Cardiac muscle cell (in vitro differentiated cells and primary cell): ENCODE data around the gene PCDHA4. TPM values are rescaled to one million over a fixed set of nuclear protein-coding genes. Genes with fewer than 3 reads are reported as not detected.
"Not testable (repeated sequence)": the region's sequence is repeated elsewhere in the genome, so short reads cannot be mapped to it uniquely, and the experiment has no call there.

Experiments used
- DNase-seq, 2 donors: peaks; one replicate each; pipeline versions ENCODE4 v3.0.0 to v3.0.0-alpha.2; 2010 to 2017; ENCODE audit warnings: low read depth in 1 of 2, low spot score in 1 of 2
- H3K27ac ChIP-seq: fragments of 200-600 bp; sonication (generic); 2 replicates; pipeline ENCODE4 v1.5.1; 2016
- H3K27me3 ChIP-seq: fragments of 200-600 bp; sonication (generic); 2 replicates; pipeline ENCODE4 v1.6.0; 2016; ENCODE audit warnings: control low read depth
- H3K36me3 ChIP-seq: fragments of 200-600 bp; sonication (generic); 2 replicates; pipeline ENCODE4 v1.5.1; 2016; ENCODE audit warnings: control low read depth
- H3K4me1 ChIP-seq: fragments of 200-600 bp; sonication (generic); 2 replicates; pipeline ENCODE4 v1.8.1; 2017; ENCODE audit warnings: low read depth, mild to moderate bottlenecking, mixed run types
- H3K4me3 ChIP-seq: fragments of 200-600 bp; sonication (generic); 2 replicates; pipeline ENCODE4 v1.5.1; 2016; ENCODE audit warnings: mild to moderate bottlenecking
- H3K9me3 ChIP-seq: fragments of 200-600 bp; sonication (generic); 2 replicates; pipeline ENCODE4 v1.5.1; 2017; ENCODE audit warnings: low read depth, mild to moderate bottlenecking, control low read depth
- polyA plus RNA-seq: library from polyadenylated mRNA; unstranded; fragments of >200 nt; fragmentation: Nextera tagmentation; extraction: Ambion mirVana; gene quantifications from 2 replicates; pipeline ENCODE4 v1.2.1, GENCODE V29; 2016
- total RNA-seq: library from RNA; depleted of rRNA; stranded (reverse); fragments of >200 nt; gene quantifications from 2 replicates; pipeline ENCODE4 v1.2.3, GENCODE V29; 2016
- TF ChIP-seq, protein P1 (sequence below): IDR thresholded peaks from 2 replicates; pipeline ENCODE4 v1.5.1; 2012; ENCODE audit warnings: low read depth, mild to moderate bottlenecking, low read length

The PCDHA4 gene
- total and polyA plus RNA-seq, 2 experiments from 2014 or later = 6.1 to 14.2 TPM

DNA sequence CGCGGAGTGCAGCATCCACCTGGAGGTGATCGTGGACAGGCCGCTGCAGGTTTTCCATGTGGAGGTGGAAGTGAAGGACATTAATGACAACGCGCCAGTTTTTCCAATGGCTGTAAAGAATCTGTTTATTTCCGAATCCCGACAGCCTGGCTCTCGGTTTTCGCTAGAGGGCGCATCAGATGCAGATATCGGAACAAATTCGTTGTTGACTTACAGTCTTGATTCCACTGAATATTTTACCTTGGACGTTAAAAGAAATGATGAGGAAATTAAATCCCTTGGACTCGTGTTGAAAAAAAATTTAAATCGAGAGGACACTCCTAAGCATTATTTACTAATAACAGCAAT is 5.4 kb upstream of the PCDHA4 start:
- peaks cover 5% of the 10 kb centered on the region for H3K36me3 ChIP-seq

DNA sequence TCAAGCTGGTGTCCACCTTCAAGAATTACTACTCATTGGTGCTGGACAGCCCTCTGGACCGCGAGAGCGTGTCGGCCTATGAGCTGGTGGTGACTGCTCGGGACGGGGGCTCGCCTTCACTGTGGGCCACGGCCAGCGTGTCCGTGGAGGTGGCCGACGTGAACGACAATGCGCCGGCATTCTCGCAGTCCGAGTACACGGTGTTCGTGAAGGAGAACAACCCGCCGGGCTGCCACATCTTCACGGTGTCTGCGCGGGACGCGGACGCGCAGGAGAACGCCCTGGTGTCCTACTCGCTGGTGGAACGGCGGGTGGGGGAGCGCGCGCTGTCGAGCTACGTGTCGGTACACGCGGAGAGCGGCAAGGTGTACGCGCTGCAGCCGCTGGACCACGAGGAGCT is 4.5 kb upstream of the PCDHA4 start:
- not testable (repeated sequence) for DNase-seq, H3K27me3 ChIP-seq, H3K36me3 ChIP-seq, H3K4me1 ChIP-seq, H3K4me3 ChIP-seq, H3K27ac ChIP-seq, H3K9me3 ChIP-seq

More for the DNA sequence above, 5.4 kb upstream of the PCDHA4 start:
- Histone ChIP-seq H3K4me1 (no peaks in the 10 kb centered on the region), H3K27me3 (no peaks in the 10 kb centered on the region), H3K9me3 (peaks cover 3% of the 10 kb centered on the region), H3K4me3 (no peak overlapping the region), H3K27ac (no peak overlapping the region)
- TF ChIP-seq, protein P1, sequence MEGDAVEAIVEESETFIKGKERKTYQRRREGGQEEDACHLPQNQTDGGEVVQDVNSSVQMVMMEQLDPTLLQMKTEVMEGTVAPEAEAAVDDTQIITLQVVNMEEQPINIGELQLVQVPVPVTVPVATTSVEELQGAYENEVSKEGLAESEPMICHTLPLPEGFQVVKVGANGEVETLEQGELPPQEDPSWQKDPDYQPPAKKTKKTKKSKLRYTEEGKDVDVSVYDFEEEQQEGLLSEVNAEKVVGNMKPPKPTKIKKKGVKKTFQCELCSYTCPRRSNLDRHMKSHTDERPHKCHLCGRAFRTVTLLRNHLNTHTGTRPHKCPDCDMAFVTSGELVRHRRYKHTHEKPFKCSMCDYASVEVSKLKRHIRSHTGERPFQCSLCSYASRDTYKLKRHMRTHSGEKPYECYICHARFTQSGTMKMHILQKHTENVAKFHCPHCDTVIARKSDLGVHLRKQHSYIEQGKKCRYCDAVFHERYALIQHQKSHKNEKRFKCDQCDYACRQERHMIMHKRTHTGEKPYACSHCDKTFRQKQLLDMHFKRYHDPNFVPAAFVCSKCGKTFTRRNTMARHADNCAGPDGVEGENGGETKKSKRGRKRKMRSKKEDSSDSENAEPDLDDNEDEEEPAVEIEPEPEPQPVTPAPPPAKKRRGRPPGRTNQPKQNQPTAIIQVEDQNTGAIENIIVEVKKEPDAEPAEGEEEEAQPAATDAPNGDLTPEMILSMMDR = peak; percentile 22
- DNase-seq = no peak

DNA sequence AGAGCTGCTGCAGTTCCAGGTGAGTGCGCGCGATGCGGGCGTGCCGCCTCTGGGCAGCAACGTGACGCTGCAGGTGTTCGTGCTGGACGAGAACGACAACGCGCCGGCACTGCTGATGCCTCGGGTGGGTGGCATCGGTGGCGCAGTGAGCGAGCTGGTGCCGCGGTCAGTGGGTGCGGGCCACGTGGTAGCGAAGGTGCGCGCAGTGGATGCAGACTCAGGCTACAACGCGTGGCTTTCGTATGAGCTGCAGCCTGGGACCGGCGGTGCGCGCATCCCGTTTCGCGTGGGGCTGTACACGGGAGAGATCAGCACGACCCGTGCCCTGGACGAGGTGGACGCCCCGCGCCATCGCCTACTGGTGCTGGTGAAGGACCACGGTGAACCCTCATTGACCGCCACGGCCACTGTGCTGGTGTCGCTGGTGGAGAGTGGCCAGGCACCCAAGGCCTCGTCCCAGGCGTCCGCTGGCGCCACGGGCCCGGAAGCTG is 4.0 kb upstream of the PCDHA4 start:
- Histone ChIP-seq H3K4me1 (no peaks in the 10 kb centered on the region), H3K27ac (no peak overlapping the region), H3K27me3 (no peaks in the 10 kb centered on the region), H3K36me3 (peaks cover 5% of the 10 kb centered on the region), H3K4me3 (no peak overlapping the region), H3K9me3 (peaks cover 3% of the 10 kb centered on the region)
- DNase-seq = no peak
- TF ChIP-seq, protein P1 = no peak

DNA sequence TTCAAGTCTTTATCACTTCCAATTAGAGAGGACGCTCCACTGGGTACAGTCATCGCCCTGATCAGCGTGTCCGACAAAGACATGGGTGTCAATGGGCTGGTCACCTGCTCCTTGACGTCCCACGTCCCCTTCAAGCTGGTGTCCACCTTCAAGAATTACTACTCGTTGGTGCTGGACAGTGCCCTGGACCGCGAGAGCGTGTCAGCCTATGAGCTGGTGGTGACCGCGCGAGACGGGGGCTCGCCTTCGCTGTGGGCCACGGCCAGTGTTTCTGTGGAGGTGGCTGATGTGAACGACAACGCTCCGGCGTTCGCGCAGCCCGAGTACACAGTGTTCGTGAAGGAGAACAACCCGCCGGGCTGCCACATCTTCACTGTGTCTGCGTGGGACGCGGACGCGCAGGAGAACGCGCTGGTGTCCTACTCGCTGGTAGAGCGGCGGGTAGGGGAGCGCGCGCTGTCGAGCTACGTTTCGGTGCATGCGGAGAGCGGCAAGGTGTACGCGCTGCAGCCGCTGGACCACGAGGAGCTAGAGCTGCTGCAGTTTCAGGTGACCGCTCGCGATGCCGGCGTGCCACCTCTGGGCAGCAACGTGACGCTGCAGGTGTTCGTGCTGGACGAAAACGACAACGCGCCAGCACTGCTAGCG is 1.5 kb downstream of the PCDHA4 start:
- not testable (repeated sequence) for H3K27me3 ChIP-seq, H3K4me3 ChIP-seq, H3K36me3 ChIP-seq, DNase-seq, H3K9me3 ChIP-seq, H3K27ac ChIP-seq, H3K4me1 ChIP-seq

DNA sequence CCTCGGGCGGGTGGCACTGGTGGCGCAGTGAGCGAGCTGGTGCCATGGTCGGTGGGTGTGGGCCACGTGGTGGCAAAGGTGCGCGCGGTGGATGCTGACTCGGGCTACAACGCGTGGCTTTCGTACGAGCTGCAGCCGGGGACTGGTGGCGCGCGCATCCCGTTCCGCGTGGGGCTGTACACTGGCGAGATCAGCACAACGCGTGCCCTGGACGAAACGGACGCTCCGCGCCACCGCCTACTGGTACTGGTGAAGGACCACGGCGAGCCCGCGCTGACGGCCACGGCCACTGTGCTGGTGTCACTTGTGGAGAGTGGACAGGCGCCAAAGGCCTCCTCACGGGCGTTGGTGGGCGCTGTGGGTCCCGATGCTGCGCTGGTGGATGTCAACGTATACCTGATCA is 2.0 kb downstream of the PCDHA4 start:
- no peaks in the 10 kb centered on the region for H3K27me3 ChIP-seq
- H3K36me3 ChIP-seq = no peaks in the 10 kb centered on the region
- no peak overlapping the region for H3K27ac ChIP-seq
- TF ChIP-seq, protein P1 = no peak
- H3K9me3 ChIP-seq = no peaks in the 10 kb centered on the region
- no peak for DNase-seq
- no peak overlapping the region for H3K4me3 ChIP-seq
- H3K4me1 ChIP-seq = peaks cover 4% of the 10 kb centered on the region

DNA sequence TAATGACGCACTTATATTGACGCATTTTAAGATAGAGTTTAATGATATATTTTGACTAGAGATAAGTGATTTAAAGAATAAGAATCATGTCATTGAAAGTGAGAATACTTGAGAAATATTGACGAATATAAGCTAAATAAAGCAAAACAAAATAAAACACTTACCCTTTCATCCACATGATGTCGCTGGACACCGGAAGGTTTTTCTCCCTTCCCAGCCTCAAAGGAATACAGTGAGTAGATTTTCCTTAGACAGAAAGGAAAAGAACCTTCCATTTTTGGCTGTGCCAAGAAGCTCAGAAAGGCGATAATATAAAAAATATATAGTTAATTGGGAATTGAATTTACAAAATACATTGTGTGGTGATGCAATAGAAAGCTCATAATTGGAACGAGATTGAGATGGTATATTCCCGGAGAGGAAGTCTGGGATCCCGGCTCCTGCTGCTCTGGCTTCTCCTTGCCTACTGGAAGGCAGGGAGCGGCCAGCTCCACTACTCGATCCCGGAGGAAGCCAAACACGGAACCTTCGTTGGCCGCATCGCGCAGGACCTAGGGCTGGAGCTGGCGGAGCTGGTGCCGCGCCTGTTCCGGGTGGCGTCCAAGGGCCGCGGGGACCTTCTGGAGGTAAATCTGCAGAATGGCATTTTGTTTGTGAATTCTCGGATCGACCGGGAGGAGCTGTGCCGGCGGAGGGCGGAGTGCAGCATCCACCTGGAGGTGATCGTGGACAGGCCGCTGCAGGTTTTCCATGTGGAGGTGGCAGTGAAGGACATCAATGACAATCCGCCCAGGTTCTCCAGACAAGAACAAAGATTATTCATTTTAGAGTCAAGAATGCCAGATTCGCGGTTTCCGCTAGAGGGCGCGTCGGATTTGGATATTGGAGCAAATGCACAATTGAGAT is 14.8 kb downstream of the PCDHA4 start, which contains the start of gene PCDHA5:
PCDHA5 (plus strand) TSS at position 239 of the 906 bp plus-strand sequence.
- Histone ChIP-seq H3K9me3 (no peaks in the 10 kb centered on the region), H3K27me3 (no peaks in the 10 kb centered on the region), H3K36me3 (no peaks in the 10 kb centered on the region), H3K27ac (no peak within 1 kb of the TSS), H3K4me3 (no peak within 1 kb of the TSS), H3K4me1 (no peaks in the 10 kb centered on the region)
- TF ChIP-seq, protein P1 = peak; percentile 31
- DNase-seq = peak in 1 of 2 donors; percentile 8
